HG03064 (cell line): Measurements from ENCODE around the gene HRC.
"Not testable (repeated sequence)": the region's sequence is repeated elsewhere in the genome, so short reads cannot be mapped to it uniquely, and the experiment has no call there.

Source experiments
- ATAC-seq: cut with Tn5 transposase; IDR thresholded peaks from one replicate; pipeline ENCODE4 v1.9.1; 2021; ENCODE audit warnings: low read depth; ENCODE audit not compliant: unreplicated experiment

HRC gene

DNA sequence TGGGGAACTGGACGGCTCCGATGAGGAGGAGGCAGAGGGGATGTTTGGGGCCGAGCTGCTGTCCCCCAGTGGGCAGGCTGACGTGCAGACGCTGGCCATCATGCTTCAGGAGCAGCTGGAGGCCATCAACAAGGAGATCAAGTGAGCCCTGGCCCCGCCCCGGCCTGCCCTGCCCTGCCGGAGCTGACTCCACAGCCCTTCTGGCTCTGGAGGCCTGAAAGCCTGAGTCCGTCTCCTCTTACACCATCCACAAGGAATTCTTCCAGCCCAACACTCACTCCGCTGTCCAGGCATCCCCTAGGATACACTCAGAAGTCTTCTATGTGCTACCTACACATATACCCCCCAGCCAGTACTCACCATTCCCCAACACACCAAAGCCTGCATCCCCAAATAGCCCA, 18.4 kb downstream of the HRC start:
- no peak for ATAC-seq

DNA sequence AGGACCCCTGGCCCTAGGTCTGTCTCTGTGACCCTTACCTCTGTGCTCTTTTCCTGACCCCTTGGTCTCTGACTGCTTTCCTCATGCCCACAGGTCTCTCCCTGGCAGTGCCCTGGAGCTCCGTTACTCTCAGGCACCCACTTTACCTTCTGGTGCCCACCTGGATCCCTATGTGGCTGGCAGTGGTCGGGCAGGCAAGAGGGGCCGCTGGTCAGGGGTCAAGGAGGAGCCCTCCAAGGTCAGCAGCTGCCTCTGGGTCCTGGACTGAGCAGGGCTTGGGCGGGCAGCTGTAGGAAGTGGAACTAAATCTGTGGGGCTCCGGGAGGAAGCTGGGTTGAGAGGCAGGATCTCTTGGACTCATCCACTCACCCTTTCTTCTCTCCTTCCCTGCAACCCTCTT, 19.5 kb downstream of the HRC start:
- ATAC-seq, result no peak

DNA sequence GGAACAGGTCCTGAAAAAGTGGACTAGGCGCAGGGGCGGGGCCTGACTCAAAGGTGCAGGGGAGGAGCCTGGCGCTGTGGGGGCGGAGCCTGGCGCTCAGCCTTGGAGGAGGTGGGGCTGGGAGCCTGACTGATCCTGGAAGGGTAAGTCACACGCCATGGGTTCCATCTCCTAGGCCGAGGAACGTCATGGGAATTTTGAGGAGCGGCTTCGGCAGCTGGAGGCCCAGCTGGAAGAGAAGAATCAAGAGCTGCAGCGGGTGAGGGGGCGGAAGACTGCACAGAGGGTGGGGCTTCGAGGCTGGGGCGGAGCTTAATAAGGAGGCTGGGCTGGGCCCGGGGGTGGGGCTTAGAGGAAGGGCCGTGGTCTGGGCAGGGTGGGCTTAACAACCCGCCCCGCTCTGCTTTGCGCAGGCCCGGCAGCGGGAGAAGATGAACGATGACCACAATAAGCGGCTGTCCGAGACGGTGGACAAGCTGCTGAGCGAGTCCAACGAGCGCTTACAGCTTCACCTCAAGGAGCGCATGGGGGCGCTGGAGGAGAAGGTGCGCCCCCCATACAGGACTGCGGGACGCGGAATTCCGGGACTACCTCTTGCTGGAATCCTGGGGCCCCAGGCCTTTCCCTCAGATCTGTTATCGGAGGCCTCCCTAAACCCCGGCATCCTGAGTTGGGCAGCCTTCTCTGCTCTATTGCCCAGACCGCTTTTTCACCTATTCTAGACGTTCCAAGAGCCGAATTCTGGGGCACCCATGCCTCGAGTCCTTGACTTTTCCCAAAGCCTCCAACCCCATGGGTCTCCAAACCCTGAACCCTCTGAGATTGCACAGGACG, 21.4 kb downstream of the HRC start:
- no peak for ATAC-seq

DNA sequence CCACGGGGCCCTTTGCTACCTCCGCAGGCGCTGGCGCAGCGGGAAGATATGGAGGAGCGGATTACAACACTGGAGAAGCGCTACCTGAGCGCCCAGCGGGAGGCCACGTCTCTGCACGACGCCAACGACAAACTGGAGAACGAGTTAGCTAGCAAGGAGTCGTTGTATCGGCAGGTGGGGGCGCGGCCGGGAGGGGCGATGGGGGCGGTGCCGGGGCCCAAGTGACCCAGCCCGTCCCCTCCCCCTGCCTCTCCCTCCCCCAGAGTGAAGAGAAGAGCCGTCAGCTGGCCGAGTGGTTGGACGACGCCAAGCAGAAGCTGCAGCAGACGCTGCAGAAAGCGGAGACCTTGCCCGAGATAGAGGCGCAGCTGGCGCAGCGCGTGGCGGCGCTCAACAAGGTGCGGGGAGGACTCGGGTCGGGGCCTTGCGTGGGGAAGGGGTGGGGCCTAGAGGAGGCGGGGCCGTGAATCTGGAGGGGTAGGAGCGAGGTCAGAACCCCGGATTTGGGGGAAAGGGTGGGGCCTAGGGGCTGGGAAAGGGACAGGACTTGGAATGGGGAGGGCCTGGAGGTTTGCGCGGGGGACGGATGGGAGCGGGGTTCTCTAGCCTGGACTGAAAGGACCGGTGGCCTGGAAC, 22.1 kb downstream of the HRC start:
- ATAC-seq, result no peak

DNA sequence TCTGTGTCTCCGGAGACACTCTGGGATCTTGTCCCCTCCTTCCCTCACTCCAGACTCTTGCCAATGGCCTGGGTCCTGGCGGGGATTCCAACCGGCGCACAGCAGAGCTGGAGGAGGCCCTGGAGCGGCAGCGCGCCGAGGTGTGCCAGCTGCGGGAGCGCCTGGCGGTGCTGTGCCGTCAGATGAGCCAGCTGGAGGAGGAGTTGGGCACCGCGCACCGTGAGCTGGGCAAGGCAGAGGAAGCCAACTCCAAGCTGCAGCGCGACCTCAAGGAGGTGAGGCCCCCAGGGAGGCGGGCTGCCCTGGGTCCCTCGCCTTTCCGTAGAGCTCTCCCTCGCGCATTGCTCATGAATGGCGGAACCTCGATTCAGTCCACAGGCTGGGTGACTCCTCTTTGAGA, 24.9 kb downstream of the HRC start:
- ATAC-seq, result no peak

DNA sequence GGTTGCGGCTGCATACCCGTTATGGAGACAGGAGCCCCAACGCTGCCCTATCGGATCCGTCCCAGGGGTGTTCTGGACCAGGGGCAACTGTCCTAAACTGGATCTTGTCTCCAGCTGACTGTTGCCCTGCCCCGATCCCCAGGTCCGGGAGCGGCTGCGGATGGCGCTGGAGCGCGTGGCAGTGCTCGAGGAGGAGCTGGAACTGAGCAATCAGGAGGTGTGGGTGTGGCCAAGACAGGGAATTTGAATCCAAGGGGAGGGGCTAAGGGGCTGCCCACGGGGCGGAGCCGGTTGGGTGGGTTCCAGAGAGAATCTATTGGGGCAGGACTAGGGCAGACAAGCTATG, 26.0 kb downstream of the HRC start:
- ATAC-seq, result no peak

DNA sequence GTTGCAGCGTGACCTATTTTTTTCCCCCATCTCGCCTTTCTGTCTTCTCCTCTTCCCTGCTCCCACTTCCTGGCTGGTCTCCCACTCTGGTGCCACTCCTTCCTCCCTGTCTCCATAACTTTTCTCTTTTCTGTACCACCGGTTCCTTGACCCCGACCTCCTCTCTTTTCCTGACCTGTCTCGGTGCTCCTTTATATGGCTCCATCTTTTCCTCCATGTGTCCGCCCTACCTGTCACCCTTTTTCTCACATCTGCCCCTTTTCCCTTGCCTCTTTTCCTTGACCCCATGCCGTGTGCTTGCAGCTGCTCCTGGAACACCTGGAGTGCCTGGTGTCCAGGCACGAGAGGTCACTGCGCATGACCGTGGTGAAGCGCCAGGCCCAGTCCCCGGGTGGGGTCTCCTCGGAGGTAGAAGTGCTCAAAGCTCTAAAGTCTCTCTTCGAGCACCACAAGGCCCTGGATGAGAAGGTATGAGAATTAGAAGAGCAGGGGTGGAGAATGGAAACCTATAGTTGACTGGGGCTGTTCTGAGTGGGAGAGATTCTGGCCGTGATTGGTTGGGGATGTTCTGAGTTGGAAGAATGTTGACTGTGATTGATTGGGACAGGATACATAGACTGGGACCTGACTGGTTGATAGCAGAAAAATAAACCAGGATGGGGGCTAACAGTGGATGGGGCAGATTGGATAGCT, 26.5 kb downstream of the HRC start:
- ATAC-seq, result no peak

DNA sequence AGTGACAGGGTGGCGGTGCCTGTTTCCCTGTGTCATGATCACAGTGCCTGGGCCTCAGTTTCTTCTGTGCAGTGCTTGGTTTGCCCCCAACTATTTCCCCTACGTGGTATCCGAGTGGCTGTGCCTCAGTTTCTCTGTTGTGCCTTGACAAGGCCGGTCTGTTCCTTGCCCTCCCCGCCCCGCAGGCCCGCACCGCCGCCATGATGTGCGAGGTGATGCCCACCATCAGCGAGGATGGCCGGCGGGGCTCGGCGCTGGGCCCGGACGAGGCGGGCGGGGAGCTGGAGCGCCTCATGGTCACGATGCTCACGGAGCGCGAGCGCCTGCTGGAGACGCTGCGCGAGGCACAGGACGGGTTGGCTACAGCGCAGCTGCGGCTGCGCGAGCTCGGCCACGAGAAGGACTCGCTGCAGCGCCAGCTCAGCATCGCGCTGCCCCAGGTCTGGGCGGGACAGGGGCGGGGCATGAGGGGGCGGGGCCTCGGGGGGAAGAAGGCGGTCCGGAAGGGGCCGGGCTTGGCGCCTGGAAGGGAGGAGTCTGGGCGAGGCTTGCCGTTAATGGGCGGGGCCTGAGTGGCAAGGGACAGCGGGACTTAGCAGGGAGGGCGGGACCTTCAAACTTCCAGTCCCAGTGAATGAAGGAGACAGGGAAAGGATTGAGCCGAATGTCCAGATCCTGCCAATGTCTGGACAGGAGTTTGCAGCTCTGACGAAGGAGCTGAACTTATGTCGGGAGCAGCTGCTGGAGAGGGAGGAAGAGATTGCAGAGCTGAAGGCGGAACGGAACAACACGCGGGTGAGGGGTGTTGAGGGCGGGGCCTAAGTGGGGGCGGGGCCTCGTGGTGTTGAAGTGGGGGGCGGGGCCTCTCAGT, 27.3 kb downstream of the HRC start:
- peak; percentile 72 for ATAC-seq

DNA sequence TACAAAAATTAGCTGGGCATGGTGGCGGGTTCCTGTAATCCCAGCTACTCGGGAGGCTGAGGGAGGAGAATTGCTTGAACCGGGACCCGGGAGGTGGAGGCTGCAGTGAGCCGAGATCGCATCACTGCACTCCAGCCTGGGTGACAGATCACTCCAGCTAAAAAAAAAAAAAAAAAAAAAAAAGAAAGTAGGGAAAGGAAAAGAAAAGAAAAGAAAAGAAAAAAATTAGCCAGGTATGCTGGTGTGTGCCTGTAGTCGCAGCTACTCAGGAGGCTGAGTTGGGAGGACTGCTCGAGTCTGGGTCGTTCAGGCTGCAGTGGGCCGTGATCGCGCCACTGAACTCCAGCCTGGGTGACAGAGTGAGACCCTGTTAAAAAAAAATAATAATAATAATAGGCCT, 28.0 kb downstream of the HRC start:
- ATAC-seq, result not testable (repeated sequence)

DNA sequence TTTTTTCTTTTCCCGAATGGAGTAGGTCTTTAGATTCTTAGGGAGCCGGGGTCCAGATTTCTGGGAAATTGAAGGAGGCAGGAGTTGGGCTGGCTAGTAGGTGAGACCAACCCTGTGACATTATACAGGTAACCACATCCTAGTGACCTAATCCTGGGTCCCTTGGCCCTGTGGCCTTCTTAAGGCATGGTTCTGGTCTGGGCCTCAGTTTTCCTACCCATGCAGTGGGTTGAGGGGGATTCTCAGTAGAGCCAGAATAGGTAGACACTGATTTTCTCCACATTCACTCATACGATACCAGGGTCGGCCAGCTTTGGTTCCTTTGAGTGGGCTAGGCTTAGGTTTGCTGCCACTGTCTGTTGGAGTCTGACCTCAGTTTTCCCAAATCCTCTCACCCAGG, 28.6 kb downstream of the HRC start:
- no peak for ATAC-seq

DNA sequence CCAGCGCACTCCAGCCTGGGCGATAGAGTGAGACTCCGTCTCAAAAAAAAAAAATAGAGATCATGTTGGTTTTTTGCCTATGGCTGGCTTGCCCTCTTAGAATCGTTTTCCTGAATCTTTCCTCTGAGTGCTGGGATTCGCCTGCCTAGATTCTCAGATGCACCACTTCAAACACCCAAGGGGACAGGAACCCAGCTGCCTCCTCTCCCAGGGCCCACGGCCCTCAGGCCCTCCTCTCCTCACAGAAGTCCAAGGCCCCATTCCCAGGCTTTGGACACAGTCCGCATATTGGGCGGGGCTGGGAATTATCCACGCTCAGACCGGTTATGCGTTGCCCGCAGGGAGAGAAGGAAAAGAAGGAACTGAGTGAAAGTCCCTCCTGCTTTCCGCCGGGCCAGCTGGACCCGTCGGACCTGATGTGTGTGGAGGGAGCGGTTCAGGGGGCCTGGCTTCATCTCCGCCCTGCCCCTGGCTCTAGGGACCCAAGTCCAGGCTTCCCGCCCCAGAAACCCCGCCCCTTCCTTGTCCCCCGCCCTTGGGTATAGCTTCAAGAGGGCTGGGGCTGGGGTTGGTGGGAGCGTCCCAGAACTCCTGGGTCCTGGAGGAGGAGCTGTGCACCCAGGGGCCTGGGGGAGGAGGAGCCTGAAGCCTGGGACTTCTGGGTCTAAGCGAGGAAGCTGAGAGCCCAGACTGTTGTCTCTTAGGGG, 30.0 kb downstream of the HRC start:
- no peak for ATAC-seq

DNA sequence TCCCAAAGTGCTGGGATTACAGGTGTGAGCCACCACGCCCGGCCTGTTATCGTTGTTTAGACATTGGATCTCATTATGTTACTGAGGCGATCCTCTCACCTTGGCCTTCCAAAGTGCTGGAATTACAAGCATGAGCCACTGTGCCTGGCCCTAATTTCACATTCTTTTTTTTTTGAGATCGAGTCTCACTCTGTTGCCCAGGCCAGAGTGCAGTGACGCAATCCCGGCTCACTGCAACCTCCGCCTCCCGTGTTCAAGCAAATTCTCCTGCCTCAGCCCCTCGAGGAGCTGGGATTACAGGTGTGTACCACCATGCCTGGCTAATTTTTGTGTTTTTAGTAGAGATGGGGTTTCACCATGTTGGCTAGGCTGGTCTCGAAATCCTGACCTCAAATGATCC, 31.9 kb downstream of the HRC start:
- not testable (repeated sequence) for ATAC-seq

DNA sequence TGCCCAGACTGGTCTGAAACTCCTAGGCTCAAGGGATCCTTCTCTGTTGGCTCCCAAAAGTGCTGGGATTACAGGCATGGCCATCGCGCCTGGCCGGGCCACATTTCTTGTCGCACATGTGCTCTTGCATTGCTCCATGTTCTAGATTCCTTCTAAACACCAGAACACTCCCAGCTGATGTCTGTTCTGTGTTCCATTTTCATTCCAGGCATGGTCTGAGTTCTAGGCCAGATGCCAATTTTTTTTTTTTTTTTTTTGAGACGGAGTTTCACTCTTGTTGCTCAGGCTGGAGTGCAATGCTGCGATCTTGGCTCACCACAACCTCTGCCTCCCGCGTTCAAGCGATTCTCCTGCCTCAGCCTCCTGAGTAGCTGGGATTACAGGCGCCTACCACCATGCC, 33.4 kb downstream of the HRC start:
- ATAC-seq, result not testable (repeated sequence)

DNA sequence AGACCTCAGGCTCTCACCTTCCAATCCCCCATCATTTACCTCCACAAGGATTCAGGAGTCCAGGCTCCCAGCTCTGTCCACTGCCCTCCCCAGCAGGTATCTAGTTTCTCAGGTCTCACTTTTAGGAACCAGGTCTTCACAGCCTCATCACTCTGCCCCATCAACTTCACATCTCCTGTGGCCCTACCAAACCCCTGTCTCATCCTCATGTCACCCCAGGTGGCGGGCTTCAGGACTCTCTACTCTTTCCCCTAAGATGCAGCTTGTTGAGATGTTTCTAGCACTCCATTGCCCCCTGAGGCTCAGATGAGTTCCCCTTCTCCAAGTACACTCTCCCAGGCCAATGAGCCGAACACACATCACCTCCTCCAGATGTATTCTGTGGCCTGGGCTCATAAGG, 34.3 kb downstream of the HRC start:
- ATAC-seq, result no peak

DNA sequence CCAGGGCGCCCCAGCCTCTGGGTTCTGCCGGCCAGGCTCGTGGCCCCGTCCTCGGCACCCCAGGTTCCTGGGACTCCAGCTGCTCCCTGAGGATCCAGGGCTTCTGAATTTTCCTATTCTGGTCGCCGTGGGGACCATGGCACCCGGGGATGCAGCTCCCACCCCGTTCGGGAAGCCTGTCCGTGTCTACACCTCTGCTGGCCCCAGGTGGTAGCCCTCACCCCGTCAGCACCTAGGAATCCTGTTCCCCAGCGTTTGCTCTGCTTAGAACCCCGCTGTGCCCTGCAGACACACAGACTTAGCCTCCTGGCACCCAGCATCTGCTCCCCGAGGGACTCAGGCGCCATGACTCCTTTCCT, 34.9 kb downstream of the HRC start:
- ATAC-seq, result no peak

DNA sequence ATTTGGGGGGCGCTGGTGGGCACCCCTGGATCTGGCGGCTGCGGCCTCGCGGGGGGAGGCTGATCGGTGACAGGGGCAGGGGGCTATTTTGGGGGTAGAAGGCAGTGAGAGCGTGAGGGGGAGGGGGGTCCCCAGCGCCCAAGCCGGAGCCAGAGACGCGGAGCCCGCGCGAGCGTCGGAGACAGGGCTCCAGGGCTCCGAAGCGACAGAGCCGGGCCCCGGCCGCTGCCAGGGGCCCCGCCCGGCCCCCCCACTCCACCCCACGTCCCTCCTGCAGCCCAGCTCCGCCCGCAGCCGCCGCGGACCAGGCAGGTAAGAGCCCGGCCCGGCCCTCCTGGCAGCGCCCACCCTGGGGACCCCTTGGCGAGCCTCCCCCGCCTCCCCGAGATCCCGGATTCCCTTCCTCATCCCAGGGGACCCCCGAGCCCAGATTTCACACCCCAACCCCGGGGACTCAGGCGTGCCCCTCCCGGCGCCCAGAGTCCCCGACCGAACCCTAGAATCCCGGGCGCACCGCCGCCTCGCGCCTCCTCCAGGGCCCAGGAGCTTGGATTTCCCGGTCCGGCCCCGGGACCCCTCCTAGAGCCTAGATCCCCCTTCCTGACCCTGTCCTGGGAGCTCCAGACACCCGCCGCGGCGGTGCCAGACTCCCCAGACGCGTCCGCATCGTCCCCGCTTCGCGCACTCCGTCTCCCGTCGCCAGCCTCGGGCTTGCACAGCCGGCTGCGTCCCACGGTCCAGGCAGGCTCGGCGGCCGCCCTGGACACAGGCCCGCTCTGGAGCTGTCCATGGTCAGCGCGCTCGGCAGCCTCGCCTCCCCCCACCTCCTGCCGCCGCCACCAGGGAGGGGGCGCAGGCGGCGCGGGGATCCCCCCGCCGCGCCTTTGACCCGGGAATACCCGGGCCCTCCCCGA, 35.5 kb downstream of the HRC start, which contains the start of gene PPFIA3:
TSS of gene PPFIA3 (plus strand) at position 134 of the 914 bp plus-strand sequence. CDS start 8,330 bp downstream, outside the sequence.
- no peak for ATAC-seq

DNA sequence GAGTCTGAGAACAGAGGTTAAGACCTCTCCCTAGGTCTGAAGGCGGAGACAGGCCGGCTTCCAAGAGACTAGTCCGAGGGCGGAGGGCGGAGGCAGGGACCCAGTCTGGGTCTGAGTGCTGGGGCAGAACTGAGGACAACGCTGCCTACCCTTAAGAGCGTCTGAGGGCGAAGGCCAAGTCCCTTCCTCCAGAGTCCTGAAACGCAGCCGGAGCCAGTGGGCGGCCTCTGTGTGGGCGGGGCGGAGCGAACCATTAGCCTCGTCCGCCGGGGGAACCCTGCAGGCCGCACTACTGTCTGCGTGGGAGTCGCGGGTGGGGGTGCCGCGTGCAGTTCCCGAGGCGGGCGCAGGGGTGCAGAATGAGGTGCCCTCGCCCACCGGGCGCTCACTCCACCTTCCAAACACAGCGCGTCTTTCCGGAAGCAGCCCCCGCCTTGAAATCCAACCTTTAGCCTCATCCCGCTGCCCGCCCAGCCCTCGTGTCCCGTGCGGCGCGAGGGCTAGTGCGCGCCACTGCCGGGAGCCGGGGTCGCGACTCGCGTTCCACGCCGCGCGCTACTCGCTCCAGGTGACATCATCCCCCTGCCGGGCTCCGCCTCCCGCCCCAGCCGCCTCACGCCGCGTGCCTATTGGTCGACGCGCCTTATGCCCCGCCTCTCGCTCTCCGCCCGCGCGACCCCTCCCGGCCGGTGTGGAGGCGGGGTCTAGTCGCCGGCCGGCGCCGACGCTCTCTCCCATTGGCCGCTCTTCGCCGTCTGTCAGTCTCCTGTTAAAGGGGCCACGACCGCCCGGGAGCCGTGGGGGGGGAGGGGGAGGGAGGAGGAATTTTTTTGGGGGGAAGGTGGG, 36.4 kb downstream of the HRC start, which contains the start of gene C19orf73:
TSS of gene C19orf73 (minus strand) at position 579 of the 846 bp plus-strand sequence. CDS start at position 458, 121 bp downstream.
- peak; percentile 52 for ATAC-seq
